ENCODE measurements around the gene BLOC1S1. TPM values are rescaled to one million over a fixed set of nuclear protein-coding genes. Genes with fewer than 3 reads are reported as not detected.

BLOC1S1 gene
- total RNA-seq, 1 donor: 59.4 TPM

GRCh38 chr12:55684761-55685370, 31.0 kb upstream of the BLOC1S1 start:
- no peak overlapping the region for H3K4me3 ChIP-seq (ENCODE audit: insufficient read depth, low read length)
- H3K9me3 ChIP-seq (ENCODE audit: low read depth, low read length): no peaks in the 10 kb centered on the region
- no peak for TF ChIP-seq CTCF (IDR thresholded peaks at IDR 0.05; ENCODE audit: extremely low read depth, low read depth, low read length)
- H3K36me3 ChIP-seq (ENCODE audit: insufficient read depth, low read length): peaks cover 40% of the 10 kb centered on the region
- H4K20me1 ChIP-seq (ENCODE audit: insufficient read depth, low read length): peaks cover 12% of the 10 kb centered on the region
- H3K79me2 ChIP-seq (ENCODE audit: insufficient read depth, low read length): no peaks in the 10 kb centered on the region
- H3K4me2 ChIP-seq (ENCODE audit: insufficient read depth, low read length): no peak overlapping the region
- peak; percentile 27 for DNase-seq (ENCODE audit: insufficient read length, low spot score, missing footprints)
- no peaks in the 10 kb centered on the region for H3K27me3 ChIP-seq (ENCODE audit: insufficient read depth, low read length)
- H3K4me1 ChIP-seq (ENCODE audit: insufficient read depth, low read length): peaks cover 14% of the 10 kb centered on the region
- no peak overlapping the region for H2AFZ ChIP-seq (ENCODE audit: low read length)
- H3K27ac ChIP-seq (ENCODE audit: low read depth, low read length): no peak overlapping the region

GRCh38 chr12:55685671-55686070, 30.2 kb upstream of the BLOC1S1 start:
- no peak overlapping the region for H3K4me3 ChIP-seq (ENCODE audit: insufficient read depth, low read length)
- H3K36me3 ChIP-seq (ENCODE audit: insufficient read depth, low read length): peaks cover 40% of the 10 kb centered on the region
- TF ChIP-seq CTCF (IDR thresholded peaks at IDR 0.05; ENCODE audit: extremely low read depth, low read depth, low read length): no peak

GRCh38 chr12:55686366-55687010, 29.4 kb upstream of the BLOC1S1 start:
- no peaks in the 10 kb centered on the region for H3K9me3 ChIP-seq (ENCODE audit: low read depth, low read length)
- H3K4me2 ChIP-seq (ENCODE audit: insufficient read depth, low read length): no peak overlapping the region
- H3K36me3 ChIP-seq (ENCODE audit: insufficient read depth, low read length): peaks cover 45% of the 10 kb centered on the region
- no peak for TF ChIP-seq CTCF (IDR thresholded peaks at IDR 0.05; ENCODE audit: extremely low read depth, low read depth, low read length)
- no peak overlapping the region for H3K4me3 ChIP-seq (ENCODE audit: insufficient read depth, low read length)
- H2AFZ ChIP-seq (ENCODE audit: low read length): no peak overlapping the region
- H3K27me3 ChIP-seq (ENCODE audit: insufficient read depth, low read length): no peaks in the 10 kb centered on the region
- H3K79me2 ChIP-seq (ENCODE audit: insufficient read depth, low read length): no peaks in the 10 kb centered on the region
- peak; percentile 22 for DNase-seq (ENCODE audit: insufficient read length, low spot score, missing footprints)
- peaks cover 8% of the 10 kb centered on the region for H3K4me1 ChIP-seq (ENCODE audit: insufficient read depth, low read length)
- no peak overlapping the region for H3K27ac ChIP-seq (ENCODE audit: low read depth, low read length)
- H4K20me1 ChIP-seq (ENCODE audit: insufficient read depth, low read length): peaks cover 12% of the 10 kb centered on the region

More at GRCh38 chr12:55685671-55686070, 30.2 kb upstream of the BLOC1S1 start:
- Histone ChIP-seq H3K4me2 (ENCODE audit: insufficient read depth, low read length) (no peak overlapping the region), H3K9me3 (ENCODE audit: low read depth, low read length) (no peaks in the 10 kb centered on the region), H4K20me1 (ENCODE audit: insufficient read depth, low read length) (peaks cover 12% of the 10 kb centered on the region), H3K27ac (ENCODE audit: low read depth, low read length) (no peak overlapping the region), H2AFZ (ENCODE audit: low read length) (no peak overlapping the region), H3K27me3 (ENCODE audit: insufficient read depth, low read length) (no peaks in the 10 kb centered on the region), H3K79me2 (ENCODE audit: insufficient read depth, low read length) (no peaks in the 10 kb centered on the region), H3K4me1 (ENCODE audit: insufficient read depth, low read length) (peaks cover 14% of the 10 kb centered on the region)
- DNase-seq (ENCODE audit: insufficient read length, low spot score, missing footprints): no peak

GRCh38 chr12:55687746-55688145, 28.1 kb upstream of the BLOC1S1 start:
- Histone ChIP-seq H3K27me3 (ENCODE audit: insufficient read depth, low read length) (no peaks in the 10 kb centered on the region), H3K4me2 (ENCODE audit: insufficient read depth, low read length) (no peak overlapping the region), H3K27ac (ENCODE audit: low read depth, low read length) (no peak overlapping the region), H3K79me2 (ENCODE audit: insufficient read depth, low read length) (no peaks in the 10 kb centered on the region), H3K4me1 (ENCODE audit: insufficient read depth, low read length) (peaks cover 2% of the 10 kb centered on the region), H2AFZ (ENCODE audit: low read length) (no peak overlapping the region), H4K20me1 (ENCODE audit: insufficient read depth, low read length) (peaks cover 15% of the 10 kb centered on the region), H3K36me3 (ENCODE audit: insufficient read depth, low read length) (peaks cover 58% of the 10 kb centered on the region), H3K9me3 (ENCODE audit: low read depth, low read length) (no peaks in the 10 kb centered on the region), H3K4me3 (ENCODE audit: insufficient read depth, low read length) (no peak overlapping the region)
- no peak for DNase-seq (ENCODE audit: insufficient read length, low spot score, missing footprints)
- no peak for TF ChIP-seq CTCF (IDR thresholded peaks at IDR 0.05; ENCODE audit: extremely low read depth, low read depth, low read length)

Measured in osteoblast (primary cell).